ENCODE data around the gene PRDM11.

GRCh38 chr11:45269678-45270077 is 123.2 kb downstream of the PRDM11 start:
- no peak for TF ChIP-seq CTCF (conservative IDR thresholded peaks at IDR 0.05; ENCODE audit: low read length)
- no peak for TF ChIP-seq EZH2phosphoT487 (IDR thresholded peaks at IDR 0.05; ENCODE audit: borderline replicate concordance, low read depth, low read length)

Data from OCI-LY7 (cell line).